ENCODE data around the gene MBL2. TPM values are rescaled to one million over a fixed set of nuclear protein-coding genes. Genes with fewer than 3 reads are reported as not detected.

Gene MBL2
- total RNA-seq, 1 donor from 2014 or later, result not detected

GRCh38 chr10:52780391-52781155, 8.0 kb upstream of the MBL2 start:
- DNase-seq (ENCODE audit: low spot score), result no peak
- Mint-ChIP-seq H3K4me1 (ENCODE audit: low read depth) (no peaks in the 10 kb centered on the region), H3K4me3 (ENCODE audit: low read depth) (no peak overlapping the region), H3K9me3 (no peaks in the 10 kb centered on the region), H3K27ac (no peak overlapping the region), H3K27me3 (ENCODE audit: low read depth) (no peaks in the 10 kb centered on the region), H3K36me3 (ENCODE audit: low read depth) (no peaks in the 10 kb centered on the region)
- intact Hi-C loops (cut with micrococcal nuclease), result loop anchor here (1.0 kb wide), 2 partner anchors 39 to 136 kb away; no protein-coding TSS in a partner anchor

GRCh38 chr10:52779541-52780390, 7.2 kb upstream of the MBL2 start:
- H3K36me3 Mint-ChIP-seq (ENCODE audit: low read depth), result no peaks in the 10 kb centered on the region
- no peaks in the 10 kb centered on the region for H3K9me3 Mint-ChIP-seq
- H3K27me3 Mint-ChIP-seq (ENCODE audit: low read depth), result no peaks in the 10 kb centered on the region
- intact Hi-C loops (cut with micrococcal nuclease), result loop anchor here (1.0 kb wide), 2 partner anchors 38 to 135 kb away; no protein-coding TSS in a partner anchor
- no peak overlapping the region for H3K27ac Mint-ChIP-seq
- DNase-seq (ENCODE audit: low spot score), result peak; percentile 31
- no peaks in the 10 kb centered on the region for H3K4me1 Mint-ChIP-seq (ENCODE audit: low read depth)
- H3K4me3 Mint-ChIP-seq (ENCODE audit: low read depth), result no peak overlapping the region

- H3K27ac Mint-ChIP-seq, result no peak overlapping the region
- H3K27me3 Mint-ChIP-seq (ENCODE audit: low read depth), result no peaks in the 10 kb centered on the region
- DNase-seq (ENCODE audit: low spot score), result no peak
- intact Hi-C loops (cut with micrococcal nuclease), result no loop called here
- H3K4me1 Mint-ChIP-seq (ENCODE audit: low read depth), result no peaks in the 10 kb centered on the region
- H3K9me3 Mint-ChIP-seq, result no peaks in the 10 kb centered on the region
- H3K4me3 Mint-ChIP-seq (ENCODE audit: low read depth), result no peak overlapping the region
- H3K36me3 Mint-ChIP-seq (ENCODE audit: low read depth), result no peaks in the 10 kb centered on the region
Measured at GRCh38 chr10:52778511-52779392, 6.2 kb upstream of the MBL2 start.

GRCh38 chr10:52777414-52777813, 4.8 kb upstream of the MBL2 start:
- intact Hi-C loops (cut with micrococcal nuclease), result no loop called here
- no peak overlapping the region for H3K27ac Mint-ChIP-seq
- no peaks in the 10 kb centered on the region for H3K9me3 Mint-ChIP-seq
- no peaks in the 10 kb centered on the region for H3K36me3 Mint-ChIP-seq (ENCODE audit: low read depth)
- H3K4me3 Mint-ChIP-seq (ENCODE audit: low read depth), result no peak overlapping the region
- H3K4me1 Mint-ChIP-seq (ENCODE audit: low read depth), result no peaks in the 10 kb centered on the region
- no peak for DNase-seq (ENCODE audit: low spot score)
- no peaks in the 10 kb centered on the region for H3K27me3 Mint-ChIP-seq (ENCODE audit: low read depth)

DNA sequence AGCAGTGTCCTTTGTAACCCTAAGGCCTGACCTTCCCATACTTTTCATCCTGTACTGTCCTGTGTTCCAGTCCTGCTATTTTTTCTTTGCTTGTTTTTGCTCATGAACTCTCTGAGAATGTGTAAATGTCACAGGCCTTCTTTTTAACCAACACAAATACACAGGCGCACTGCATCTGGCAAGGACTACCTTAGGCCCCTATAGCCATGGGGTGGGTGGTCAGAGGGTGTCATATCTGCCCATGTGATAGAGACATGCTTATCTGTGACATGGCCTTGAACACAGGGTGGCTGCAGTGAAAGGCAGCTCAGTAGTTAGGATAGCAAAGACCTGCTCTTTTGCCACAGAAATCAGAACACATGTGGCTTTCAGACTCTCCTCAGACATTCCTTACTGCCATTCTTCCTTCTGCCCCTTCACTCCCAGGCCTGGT, 3.9 kb upstream of the MBL2 start:
- Mint-ChIP-seq H3K27me3 (ENCODE audit: low read depth) (no peaks in the 10 kb centered on the region), H3K36me3 (ENCODE audit: low read depth) (no peaks in the 10 kb centered on the region), H3K4me1 (ENCODE audit: low read depth) (no peaks in the 10 kb centered on the region), H3K9me3 (no peaks in the 10 kb centered on the region), H3K4me3 (ENCODE audit: low read depth) (no peak overlapping the region), H3K27ac (no peak overlapping the region)
- no peak for DNase-seq (ENCODE audit: low spot score)
- intact Hi-C loops (cut with micrococcal nuclease), result no loop called here

- H3K27me3 Mint-ChIP-seq (ENCODE audit: low read depth), result no peaks in the 10 kb centered on the region
- no peak for DNase-seq (ENCODE audit: low spot score)
- H3K4me1 Mint-ChIP-seq (ENCODE audit: low read depth), result no peaks in the 10 kb centered on the region
- H3K27ac Mint-ChIP-seq, result no peak overlapping the region
- H3K36me3 Mint-ChIP-seq (ENCODE audit: low read depth), result no peaks in the 10 kb centered on the region
- no peak overlapping the region for H3K4me3 Mint-ChIP-seq (ENCODE audit: low read depth)
- intact Hi-C loops (cut with micrococcal nuclease), result no loop called here
- H3K9me3 Mint-ChIP-seq, result no peaks in the 10 kb centered on the region
Measured at GRCh38 chr10:52775132-52775647, 2.6 kb upstream of the MBL2 start.

DNA sequence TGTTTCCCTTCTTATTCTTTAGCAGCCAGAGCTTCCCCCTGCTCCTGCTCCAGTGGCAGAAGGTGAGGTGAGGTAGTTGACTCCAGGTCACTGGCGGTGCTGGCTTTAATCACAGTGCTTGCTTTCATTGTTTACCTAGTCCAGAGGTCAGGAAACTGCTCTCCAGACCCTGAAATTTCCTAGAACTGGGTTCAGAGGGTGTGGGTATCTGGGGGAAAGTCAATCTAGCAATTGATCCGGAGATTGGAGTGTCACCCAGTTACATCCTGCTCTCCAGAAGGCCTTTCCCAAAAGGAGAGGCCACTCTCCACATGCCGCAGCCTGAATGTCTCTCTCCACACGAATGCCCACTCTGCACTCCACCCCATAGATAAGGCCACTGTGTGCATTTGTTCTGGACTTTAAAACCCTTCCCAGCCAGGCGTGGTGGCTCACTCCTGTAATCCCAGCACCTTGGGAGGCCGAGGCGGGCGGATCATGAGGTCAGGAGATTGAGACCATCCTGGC, 2.1 kb upstream of the MBL2 start:
- H3K4me3 Mint-ChIP-seq (ENCODE audit: low read depth), result no peak overlapping the region
- H3K4me1 Mint-ChIP-seq (ENCODE audit: low read depth), result no peaks in the 10 kb centered on the region
- no peak overlapping the region for H3K27ac Mint-ChIP-seq
- no peaks in the 10 kb centered on the region for H3K36me3 Mint-ChIP-seq (ENCODE audit: low read depth)
- H3K27me3 Mint-ChIP-seq (ENCODE audit: low read depth), result no peaks in the 10 kb centered on the region
- no peak for DNase-seq (ENCODE audit: low spot score)
- no peaks in the 10 kb centered on the region for H3K9me3 Mint-ChIP-seq
- intact Hi-C loops (cut with micrococcal nuclease), result no loop called here

DNA sequence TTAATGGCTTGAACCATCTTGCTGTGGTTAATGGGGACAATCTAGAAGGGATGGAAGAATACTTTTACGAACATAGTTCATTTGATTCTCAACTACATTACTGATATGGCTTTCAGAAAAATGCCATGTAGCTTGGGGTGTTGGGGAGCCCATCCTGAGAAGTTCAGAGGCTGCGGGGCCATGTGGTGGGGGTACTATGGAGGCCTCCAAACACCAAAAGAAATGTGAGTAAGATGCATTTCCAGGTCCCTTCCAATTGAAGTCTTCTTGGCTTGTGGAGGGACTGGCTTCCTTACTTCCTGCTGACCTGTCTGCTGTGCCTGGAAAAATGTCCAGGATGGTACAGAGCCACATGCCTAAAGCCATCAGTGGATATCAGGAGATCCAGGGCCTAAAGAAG, 1.6 kb upstream of the MBL2 start:
- intact Hi-C loops (cut with micrococcal nuclease), result no loop called here
- DNase-seq (ENCODE audit: low spot score), result no peak
- H3K27ac Mint-ChIP-seq, result no peak overlapping the region

DNA sequence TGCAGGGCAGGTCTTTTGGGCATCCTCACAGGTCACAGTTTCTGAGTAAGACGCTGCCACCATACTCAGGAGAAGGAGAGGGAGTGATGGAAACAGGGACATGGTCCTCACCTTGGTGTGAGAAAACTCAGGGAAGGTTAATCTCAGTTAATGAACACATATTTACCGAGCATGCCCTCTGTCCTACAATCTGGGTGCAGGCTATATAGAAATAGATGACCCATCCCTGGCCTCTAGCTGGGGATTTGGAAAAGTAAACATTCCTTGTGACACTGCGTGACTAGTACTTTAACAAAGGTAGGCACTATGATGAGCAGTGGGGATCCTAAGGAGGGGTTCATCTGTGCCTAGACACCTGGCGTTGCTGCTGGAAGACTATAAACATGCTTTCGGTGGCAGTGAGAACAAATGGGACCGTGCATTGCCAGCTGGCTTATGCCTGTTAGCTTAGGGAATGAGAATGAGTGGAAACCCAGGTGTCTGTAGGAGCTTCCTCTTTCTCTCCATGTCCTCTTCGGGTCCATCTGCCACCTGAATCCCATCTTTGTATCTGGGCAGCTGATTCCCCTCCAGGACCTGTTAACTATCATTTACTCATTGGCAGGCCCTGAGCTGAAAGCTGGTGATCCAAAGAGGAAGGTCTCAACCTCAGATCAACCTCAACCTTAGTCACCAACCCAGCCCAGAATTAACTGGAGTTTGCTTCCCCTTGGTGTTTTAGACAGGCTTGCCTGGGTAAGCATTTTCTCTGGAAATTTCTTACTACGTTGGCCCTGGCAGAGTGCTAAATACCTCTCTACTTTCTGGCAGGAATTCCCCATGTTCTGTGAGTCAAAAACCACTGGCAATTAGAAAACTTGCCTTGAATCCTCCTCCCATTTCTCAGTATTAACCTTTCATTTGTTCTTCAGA, 794 bp downstream of the MBL2 start:
- Mint-ChIP-seq H3K27ac (no peak overlapping the region), H3K36me3 (ENCODE audit: low read depth) (no peaks in the 10 kb centered on the region), H3K27me3 (ENCODE audit: low read depth) (no peaks in the 10 kb centered on the region), H3K4me3 (ENCODE audit: low read depth) (no peak overlapping the region), H3K9me3 (no peaks in the 10 kb centered on the region), H3K4me1 (ENCODE audit: low read depth) (no peaks in the 10 kb centered on the region)
- intact Hi-C loops (cut with micrococcal nuclease), result no loop called here
- DNase-seq (ENCODE audit: low spot score), result no peak

More for the DNA sequence above, 1.6 kb upstream of the MBL2 start:
- Mint-ChIP-seq H3K36me3 (ENCODE audit: low read depth) (no peaks in the 10 kb centered on the region), H3K27me3 (ENCODE audit: low read depth) (no peaks in the 10 kb centered on the region), H3K4me3 (ENCODE audit: low read depth) (no peak overlapping the region), H3K9me3 (no peaks in the 10 kb centered on the region), H3K4me1 (ENCODE audit: low read depth) (no peaks in the 10 kb centered on the region)

- no peaks in the 10 kb centered on the region for H3K4me1 Mint-ChIP-seq (ENCODE audit: low read depth)
- no peaks in the 10 kb centered on the region for H3K9me3 Mint-ChIP-seq
- no peak for DNase-seq (ENCODE audit: low spot score)
- no peak overlapping the region for H3K27ac Mint-ChIP-seq
- H3K27me3 Mint-ChIP-seq (ENCODE audit: low read depth), result no peaks in the 10 kb centered on the region
- H3K4me3 Mint-ChIP-seq (ENCODE audit: low read depth), result no peak overlapping the region
- H3K36me3 Mint-ChIP-seq (ENCODE audit: low read depth), result no peaks in the 10 kb centered on the region
- intact Hi-C loops (cut with micrococcal nuclease), result no loop called here
Measured at GRCh38 chr10:52770904-52771303, 1.7 kb downstream of the MBL2 start.

DNA sequence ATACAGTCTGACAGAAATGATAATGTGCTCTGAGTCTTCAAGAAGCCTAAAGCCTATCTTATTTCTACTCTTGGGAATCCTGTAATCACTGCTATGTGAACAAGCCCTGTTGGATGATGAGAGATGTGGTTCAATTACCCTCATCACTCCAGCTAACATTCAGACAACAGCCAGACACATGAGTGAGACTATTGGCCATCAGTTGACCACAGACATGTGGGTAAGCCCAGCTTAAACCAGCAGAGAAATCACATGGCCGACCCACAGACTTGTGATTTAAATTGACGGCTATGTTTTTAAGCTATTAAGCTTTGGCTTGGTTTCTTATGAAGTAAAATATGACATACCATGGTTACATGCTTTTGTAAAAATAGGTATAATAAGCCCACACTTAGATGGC, 2.6 kb downstream of the MBL2 start:
- H3K9me3 Mint-ChIP-seq, result no peaks in the 10 kb centered on the region
- H3K27ac Mint-ChIP-seq, result no peak overlapping the region
- no peaks in the 10 kb centered on the region for H3K4me1 Mint-ChIP-seq (ENCODE audit: low read depth)

More for the DNA sequence above, 2.6 kb downstream of the MBL2 start:
- Mint-ChIP-seq H3K4me3 (ENCODE audit: low read depth) (no peak overlapping the region), H3K27me3 (ENCODE audit: low read depth) (no peaks in the 10 kb centered on the region), H3K36me3 (ENCODE audit: low read depth) (no peaks in the 10 kb centered on the region)
- DNase-seq (ENCODE audit: low spot score), result no peak
- intact Hi-C loops (cut with micrococcal nuclease), result no loop called here
